Measurements from ENCODE around the gene PHAF1.

The PHAF1 gene

DNA sequence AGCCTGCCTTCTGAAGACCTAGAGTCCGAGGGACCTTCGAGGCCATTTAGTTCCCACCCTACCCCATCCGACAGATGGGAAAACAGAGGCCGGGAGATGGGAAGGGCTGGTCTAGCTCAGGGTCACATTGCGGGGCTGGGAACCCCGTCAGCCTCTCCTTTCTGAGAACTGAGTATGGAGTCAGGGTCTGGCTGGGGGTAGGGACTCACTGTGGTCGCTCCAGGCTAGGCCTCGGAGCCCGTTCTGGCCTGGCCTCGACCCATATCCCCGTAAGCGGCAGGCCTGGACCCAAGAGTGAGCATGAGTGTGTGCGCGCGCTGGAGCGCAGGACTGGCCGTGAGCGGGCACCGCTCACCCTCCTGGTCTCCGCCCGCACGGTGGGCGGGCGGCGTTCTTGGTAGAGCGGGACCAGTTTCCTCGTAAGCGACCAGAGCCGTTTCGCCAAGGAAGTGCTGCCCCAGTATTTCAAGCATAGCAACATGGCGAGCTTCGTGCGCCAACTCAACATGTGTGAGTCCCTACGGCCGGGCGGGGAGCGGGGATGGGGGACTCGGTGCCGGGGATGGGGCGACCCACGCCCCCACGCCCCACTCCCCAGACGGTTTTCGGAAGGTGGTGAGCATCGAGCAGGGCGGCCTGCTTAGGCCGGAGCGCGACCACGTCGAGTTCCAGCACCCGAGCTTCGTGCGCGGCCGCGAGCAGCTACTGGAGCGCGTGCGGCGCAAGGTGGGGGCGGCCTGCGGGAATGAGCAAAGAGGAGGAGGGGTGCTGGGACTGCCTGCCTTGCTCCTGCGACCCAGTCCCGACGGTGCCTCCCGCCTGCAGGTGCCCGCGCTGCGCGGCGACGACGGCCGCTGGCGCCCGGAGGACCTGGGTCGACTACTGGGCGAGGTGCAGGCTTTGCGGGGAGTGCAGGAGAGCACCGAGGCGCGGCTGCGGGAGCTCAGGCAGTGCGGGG, 55.7 kb downstream of the PHAF1 start:
- no peak for DNase-seq
- Histone ChIP-seq H3K27me3 (no peaks in the 10 kb centered on the region; the same call in 1 of the 2 replicates), H3K36me3 (no peaks in the 10 kb centered on the region), H3K9me3 (no peaks in the 10 kb centered on the region), H3K4me1 (peaks cover 8% of the 10 kb centered on the region), H3K4me3 (ENCODE audit: low read depth, low read length) (peak overlapping the region; percentile 20; the same call in 1 of the 2 replicates)
- TF ChIP-seq, protein P1, sequence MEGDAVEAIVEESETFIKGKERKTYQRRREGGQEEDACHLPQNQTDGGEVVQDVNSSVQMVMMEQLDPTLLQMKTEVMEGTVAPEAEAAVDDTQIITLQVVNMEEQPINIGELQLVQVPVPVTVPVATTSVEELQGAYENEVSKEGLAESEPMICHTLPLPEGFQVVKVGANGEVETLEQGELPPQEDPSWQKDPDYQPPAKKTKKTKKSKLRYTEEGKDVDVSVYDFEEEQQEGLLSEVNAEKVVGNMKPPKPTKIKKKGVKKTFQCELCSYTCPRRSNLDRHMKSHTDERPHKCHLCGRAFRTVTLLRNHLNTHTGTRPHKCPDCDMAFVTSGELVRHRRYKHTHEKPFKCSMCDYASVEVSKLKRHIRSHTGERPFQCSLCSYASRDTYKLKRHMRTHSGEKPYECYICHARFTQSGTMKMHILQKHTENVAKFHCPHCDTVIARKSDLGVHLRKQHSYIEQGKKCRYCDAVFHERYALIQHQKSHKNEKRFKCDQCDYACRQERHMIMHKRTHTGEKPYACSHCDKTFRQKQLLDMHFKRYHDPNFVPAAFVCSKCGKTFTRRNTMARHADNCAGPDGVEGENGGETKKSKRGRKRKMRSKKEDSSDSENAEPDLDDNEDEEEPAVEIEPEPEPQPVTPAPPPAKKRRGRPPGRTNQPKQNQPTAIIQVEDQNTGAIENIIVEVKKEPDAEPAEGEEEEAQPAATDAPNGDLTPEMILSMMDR (IDR thresholded peaks at IDR 0.05; ENCODE audit: low read depth, low read length): no peak

DNA sequence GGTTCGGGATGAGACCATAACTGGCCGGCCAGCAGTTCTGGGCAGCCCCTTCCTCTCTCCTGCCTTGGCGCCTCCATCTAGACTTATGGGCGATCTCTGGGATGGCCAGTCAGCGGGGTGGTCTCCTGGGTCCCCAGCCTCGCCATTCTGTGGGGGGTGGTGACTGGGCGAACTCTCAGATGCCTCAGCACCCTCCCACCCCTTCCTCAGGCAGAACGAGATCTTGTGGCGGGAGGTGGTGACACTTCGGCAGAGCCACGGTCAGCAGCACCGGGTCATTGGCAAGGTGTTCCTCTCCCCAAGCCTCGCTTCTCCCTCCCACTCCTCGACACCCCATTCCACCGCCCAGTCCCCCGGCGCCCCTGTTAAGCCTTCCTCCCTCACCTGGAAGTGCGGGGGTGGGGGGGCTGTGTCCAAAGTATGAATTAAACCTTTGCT, 56.4 kb downstream of the PHAF1 start:
- Histone ChIP-seq H3K27me3 (no peaks in the 10 kb centered on the region; the same call in 1 of the 2 replicates), H3K36me3 (no peaks in the 10 kb centered on the region), H3K4me3 (ENCODE audit: low read depth, low read length) (no peak overlapping the region), H3K4me1 (peaks cover 13% of the 10 kb centered on the region), H3K9me3 (no peaks in the 10 kb centered on the region)
- TF ChIP-seq, protein P1 (IDR thresholded peaks at IDR 0.05; ENCODE audit: low read depth, low read length): no peak
- peak; percentile 10 for DNase-seq

DNA sequence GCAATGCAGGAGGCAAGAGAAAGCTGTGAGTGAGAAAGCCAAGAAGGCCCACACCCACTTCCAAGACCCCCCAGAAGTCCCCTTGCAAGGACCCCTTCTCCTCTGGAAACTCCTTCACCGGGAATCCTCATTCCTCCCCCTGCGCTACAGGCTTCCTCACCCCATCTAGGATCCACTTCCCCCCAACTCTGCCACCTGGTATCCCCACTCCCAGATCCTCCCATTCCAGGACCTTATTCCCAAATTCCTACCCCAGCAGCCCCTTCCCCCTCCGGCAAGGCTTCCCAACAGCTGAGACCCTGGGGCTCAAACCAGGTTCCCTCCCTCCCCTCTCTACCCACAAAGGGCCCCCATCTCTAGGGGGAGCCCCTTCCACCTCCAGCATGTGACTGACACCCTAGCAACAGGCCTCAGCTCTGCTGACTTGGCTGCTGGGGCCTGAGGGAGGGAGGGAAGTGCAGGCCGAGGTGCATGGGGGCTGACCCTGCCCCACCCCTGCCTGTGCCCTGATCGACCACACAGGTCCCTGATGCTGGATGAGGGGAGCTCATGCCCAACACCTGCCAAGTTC, 56.9 kb downstream of the PHAF1 start:
- Histone ChIP-seq H3K36me3 (no peaks in the 10 kb centered on the region), H3K27me3 (no peaks in the 10 kb centered on the region; the same call in 1 of the 2 replicates), H3K4me3 (ENCODE audit: low read depth, low read length) (no peak overlapping the region), H3K4me1 (peaks cover 14% of the 10 kb centered on the region), H3K9me3 (no peaks in the 10 kb centered on the region)
- no peak for DNase-seq
- TF ChIP-seq, protein P1 (IDR thresholded peaks at IDR 0.05; ENCODE audit: low read depth, low read length): no peak

DNA sequence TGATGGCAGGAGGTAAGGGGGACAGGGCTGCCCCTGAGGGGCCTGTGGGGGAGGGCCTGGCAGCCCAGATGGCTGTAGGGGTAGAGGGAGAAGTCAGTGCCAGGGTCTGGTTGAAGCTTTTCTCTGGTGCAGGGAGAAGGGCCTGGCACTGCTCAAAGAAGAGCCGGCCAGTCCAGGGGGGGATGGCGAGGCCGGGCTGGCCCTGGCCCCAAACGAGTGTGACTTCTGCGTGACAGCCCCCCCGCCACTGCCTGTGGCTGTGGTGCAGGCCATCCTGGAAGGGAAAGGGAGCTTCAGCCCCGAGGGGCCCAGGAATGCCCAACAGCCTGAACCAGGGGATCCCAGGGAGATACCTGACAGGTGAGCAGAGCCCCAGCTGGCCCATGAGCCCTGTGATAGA, 57.8 kb downstream of the PHAF1 start:
- no peaks in the 10 kb centered on the region for H3K9me3 ChIP-seq
- TF ChIP-seq, protein P1 (IDR thresholded peaks at IDR 0.05; ENCODE audit: low read depth, low read length): no peak
- H3K27me3 ChIP-seq: no peaks in the 10 kb centered on the region; the same call in 1 of the 2 replicates
- no peaks in the 10 kb centered on the region for H3K36me3 ChIP-seq
- no peak overlapping the region for H3K4me3 ChIP-seq (ENCODE audit: low read depth, low read length)
- DNase-seq: no peak
- H3K4me1 ChIP-seq: peaks cover 14% of the 10 kb centered on the region

DNA sequence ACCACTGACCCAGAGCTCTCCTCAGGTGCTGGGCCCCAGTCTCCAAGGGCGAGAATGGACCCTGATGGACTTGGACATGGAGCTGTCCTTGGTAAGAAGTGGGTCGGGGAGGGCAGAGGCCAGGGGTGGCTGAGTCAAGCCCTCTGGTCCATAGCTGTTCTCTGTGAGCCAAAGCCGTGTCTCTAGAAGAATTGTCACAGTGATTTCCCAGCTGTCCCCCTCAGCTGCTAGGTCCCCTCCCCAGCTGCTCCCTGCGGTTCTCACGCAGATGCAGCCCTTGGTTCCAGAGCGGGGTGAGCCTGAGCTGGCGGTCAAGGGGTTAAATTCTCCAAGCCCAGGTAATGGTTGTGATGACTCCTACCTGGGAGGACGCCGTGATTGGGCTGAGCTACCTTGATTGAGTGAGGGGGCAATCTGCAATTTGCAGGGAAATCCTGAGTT, 59.3 kb downstream of the PHAF1 start:
- TF ChIP-seq, protein P1 (IDR thresholded peaks at IDR 0.05; ENCODE audit: low read depth, low read length): no peak
- no peaks in the 10 kb centered on the region for H3K9me3 ChIP-seq
- H3K4me1 ChIP-seq: peaks cover 14% of the 10 kb centered on the region
- peak overlapping the region; percentile 58 for H3K4me3 ChIP-seq (ENCODE audit: low read depth, low read length)
- no peaks in the 10 kb centered on the region for H3K36me3 ChIP-seq
- no peaks in the 10 kb centered on the region; the same call in 1 of the 2 replicates for H3K27me3 ChIP-seq
- peak; percentile 8 for DNase-seq
